Measurements from ENCODE around the gene CIDEB. TPM values are rescaled to one million over a fixed set of nuclear protein-coding genes. Genes with fewer than 3 reads are reported as not detected.

Gene CIDEB
- total and polyA plus RNA-seq, 2 of the 13 experiments (the other 11 are each of a cell fraction or from before 2014, with no cell fraction given), result 35.8 to 110 TPM

DNA sequence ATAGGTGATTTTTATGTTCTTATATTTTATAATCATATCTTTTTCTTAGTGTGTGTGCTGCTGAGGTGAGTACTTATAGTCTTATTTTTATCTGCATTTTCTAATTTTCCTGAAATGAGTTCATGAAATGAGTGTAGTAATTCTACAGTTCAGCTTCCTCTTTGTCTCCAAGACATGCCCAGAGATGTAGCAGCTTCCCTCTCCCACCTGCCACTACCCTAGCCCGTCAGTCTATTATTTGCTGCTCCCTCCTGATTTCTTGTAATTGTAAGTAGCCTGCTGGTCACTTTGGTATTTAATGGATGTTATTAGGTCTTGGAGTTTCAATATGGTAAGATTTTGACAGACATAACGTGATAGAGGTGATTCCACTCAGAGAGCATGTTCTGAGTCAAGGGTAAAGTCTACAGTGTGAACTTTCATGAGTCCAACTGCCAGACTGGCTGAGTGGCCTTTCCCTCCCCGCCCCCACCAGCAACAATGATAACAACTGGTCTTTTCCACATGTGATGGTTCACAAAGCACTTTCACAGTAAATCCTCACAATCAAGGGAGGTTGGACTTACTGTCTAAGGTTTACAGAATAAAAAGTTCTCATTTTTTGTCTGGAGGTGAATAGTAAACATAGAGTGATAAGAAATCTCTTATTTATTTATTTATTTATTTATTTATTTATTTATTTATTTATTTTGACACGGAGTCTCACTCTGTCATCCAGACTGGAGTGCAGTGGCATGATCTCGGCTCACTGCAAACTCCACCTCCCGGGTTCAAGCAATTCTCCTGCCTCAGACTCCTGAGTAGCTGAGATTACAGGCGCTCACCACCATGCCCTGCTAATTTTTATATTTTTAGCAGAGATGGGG lies 36.3 kb upstream of the CIDEB start (continued):
- TF ChIP-seq CHCHD3 (CRISPR knock-in tag; IDR thresholded peaks at IDR 0.05) (no peak), HIVEP1 (CRISPR knock-in tag; IDR thresholded peaks at IDR 0.05) (no peak), ZNF704 (CRISPR knock-in tag; IDR thresholded peaks at IDR 0.05; ENCODE audit: borderline replicate concordance) (no peak), PHF8 (CRISPR knock-in tag; IDR thresholded peaks at IDR 0.05) (no peak), ZNF557 (CRISPR knock-in tag; IDR thresholded peaks at IDR 0.05) (no peak), SP2 (CRISPR knock-in tag; IDR thresholded peaks at IDR 0.05) (no peak), ZFP36L2 (CRISPR knock-in tag; IDR thresholded peaks at IDR 0.05) (no peak), CBX5 (CRISPR knock-in tag; IDR thresholded peaks at IDR 0.05; ENCODE audit: borderline replicate concordance) (no peak), TCF7L2 (IDR thresholded peaks at IDR 0.05; ENCODE audit: low read depth, low read length) (no peak), XRCC5 (optimal IDR thresholded peaks at IDR 0.05; ENCODE audit: low read length) (no peak), ZZZ3 (CRISPR knock-in tag; IDR thresholded peaks at IDR 0.05; ENCODE audit: borderline replicate concordance) (no peak), KAT2B (IDR thresholded peaks at IDR 0.05; ENCODE audit: borderline replicate concordance, low read depth, low read length) (no peak), PHF20 (CRISPR knock-in tag; IDR thresholded peaks at IDR 0.05) (no peak), NFKB2 (CRISPR knock-in tag; IDR thresholded peaks at IDR 0.05; ENCODE audit: borderline replicate concordance) (no peak), FOSL1 (CRISPR knock-in tag; IDR thresholded peaks at IDR 0.05; ENCODE audit: borderline replicate concordance) (no peak), TSC22D2 (CRISPR knock-in tag; IDR thresholded peaks at IDR 0.05; ENCODE audit: borderline replicate concordance) (no peak), NR2F2 (IDR thresholded peaks at IDR 0.05; ENCODE audit: borderline replicate concordance, low read depth) (no peak), SP4 (CRISPR knock-in tag; IDR thresholded peaks at IDR 0.05) (no peak), SP140L (CRISPR knock-in tag; IDR thresholded peaks at IDR 0.05; ENCODE audit: borderline replicate concordance) (no peak), ZNF253 (CRISPR knock-in tag; IDR thresholded peaks at IDR 0.05; ENCODE audit: borderline replicate concordance) (no peak), WIZ (CRISPR knock-in tag; IDR thresholded peaks at IDR 0.05) (0 out of 2 replicates have a peak, but pooled peaks have one; percentile 76), RBFOX2 (IDR thresholded peaks at IDR 0.05; ENCODE audit: low read depth, low read length) (no peak), SMAD3 (CRISPR knock-in tag; IDR thresholded peaks at IDR 0.05) (no peak), HOXA9 (CRISPR knock-in tag; IDR thresholded peaks at IDR 0.05; ENCODE audit: borderline replicate concordance) (no peak), SYNCRIP (IDR thresholded peaks at IDR 0.05; ENCODE audit: insufficient read depth, low read depth, low read length) (no peak)
- TF ChIP-seq, protein P1, sequence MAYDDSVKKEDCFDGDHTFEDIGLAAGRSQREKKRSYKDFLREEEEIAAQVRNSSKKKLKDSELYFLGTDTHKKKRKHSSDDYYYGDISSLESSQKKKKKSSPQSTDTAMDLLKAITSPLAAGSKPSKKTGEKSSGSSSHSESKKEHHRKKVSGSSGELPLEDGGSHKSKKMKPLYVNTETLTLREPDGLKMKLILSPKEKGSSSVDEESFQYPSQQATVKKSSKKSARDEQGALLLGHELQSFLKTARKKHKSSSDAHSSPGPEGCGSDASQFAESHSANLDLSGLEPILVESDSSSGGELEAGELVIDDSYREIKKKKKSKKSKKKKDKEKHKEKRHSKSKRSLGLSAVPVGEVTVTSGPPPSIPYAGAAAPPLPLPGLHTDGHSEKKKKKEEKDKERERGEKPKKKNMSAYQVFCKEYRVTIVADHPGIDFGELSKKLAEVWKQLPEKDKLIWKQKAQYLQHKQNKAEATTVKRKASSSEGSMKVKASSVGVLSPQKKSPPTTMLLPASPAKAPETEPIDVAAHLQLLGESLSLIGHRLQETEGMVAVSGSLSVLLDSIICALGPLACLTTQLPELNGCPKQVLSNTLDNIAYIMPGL (CRISPR knock-in tag; IDR thresholded peaks at IDR 0.05; ENCODE audit: borderline replicate concordance in 1 of 2, low read depth in 1 of 2), result peak; percentile 32 to 40; a peak in 1 of 4 replicates
- TF ChIP-seq, protein P2, sequence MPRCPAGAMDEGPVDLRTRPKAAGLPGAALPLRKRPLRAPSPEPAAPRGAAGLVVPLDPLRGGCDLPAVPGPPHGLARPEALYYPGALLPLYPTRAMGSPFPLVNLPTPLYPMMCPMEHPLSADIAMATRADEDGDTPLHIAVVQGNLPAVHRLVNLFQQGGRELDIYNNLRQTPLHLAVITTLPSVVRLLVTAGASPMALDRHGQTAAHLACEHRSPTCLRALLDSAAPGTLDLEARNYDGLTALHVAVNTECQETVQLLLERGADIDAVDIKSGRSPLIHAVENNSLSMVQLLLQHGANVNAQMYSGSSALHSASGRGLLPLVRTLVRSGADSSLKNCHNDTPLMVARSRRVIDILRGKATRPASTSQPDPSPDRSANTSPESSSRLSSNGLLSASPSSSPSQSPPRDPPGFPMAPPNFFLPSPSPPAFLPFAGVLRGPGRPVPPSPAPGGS (CRISPR knock-in tag; IDR thresholded peaks at IDR 0.05), result no peak

All from HepG2 (cell line).